Gastrocnemius medialis (tissue), 4 donors: Measurements from ENCODE around the gene PDE4D. TPM values are rescaled to one million over a fixed set of nuclear protein-coding genes. Genes with fewer than 3 reads are reported as not detected.

Experiments
- ATAC-seq, 2 donors: fragments of 150-250 bp; one replicate each; pipeline ENCODE4 v1.9.1; 2016
- DNase-seq, 2 donors: peaks; one replicate each; pipeline ENCODE4 v3.0.0-alpha.2; 2019
- H3K27ac ChIP-seq, 4 donors: fragments of 200-600 bp; sonication (generic); 1 replicate in 1 of 4; 2 replicates in 3 of 4; pipeline ENCODE4 v1.5.1; 2016 to 2018; ENCODE audit warnings: mild to moderate bottlenecking in 2 of 4, moderate library complexity in 1 of 4
- H3K27me3 ChIP-seq, 3 donors: fragments of 200-600 bp; sonication (generic) in 2 of 3; 1 replicate in 1 of 3; 2 replicates in 2 of 3; pipeline versions ENCODE4 v1.5.1 to v1.6.0; 2016 to 2019; ENCODE audit warnings: mild to moderate bottlenecking in 1 of 3, moderate library complexity in 1 of 3
- H3K36me3 ChIP-seq, 2 donors: fragments of 200-600 bp; sonication (generic) in 1 of 2; one replicate each; pipeline ENCODE4 v1.5.1; 2017 to 2018
- H3K4me1 ChIP-seq, 2 donors: fragments of 200-600 bp; sonication (generic) in 1 of 2; one replicate each; pipeline ENCODE4 v1.5.1; 2016 to 2017; ENCODE audit warnings: mild to moderate bottlenecking in 2 of 2
- H3K4me3 ChIP-seq, 4 donors: fragments of 200-600 bp; sonication (generic) in 3 of 4; 1 replicate in 1 of 4; 2 replicates in 3 of 4; pipeline ENCODE4 v1.5.1; 2016 to 2019; ENCODE audit warnings: mild to moderate bottlenecking in 2 of 4
- H3K9me3 ChIP-seq, 3 donors: fragments of 200-600 bp; sonication (generic) in 2 of 3; 1 replicate in 1 of 3; 2 replicates in 2 of 3; pipeline ENCODE4 v1.5.1; 2016 to 2019
- CTCF ChIP-seq, 5 experiments: fragments of 450-650 bp in 3 of 5; fragments of 200-600 bp in 2 of 5; sonication (generic) in 2 of 5; IDR thresholded peaks in 4 of 5; conservative IDR thresholded peaks in 1 of 5; 1 replicate in 4 of 5; 2 replicates in 1 of 5; pipeline ENCODE4 v1.5.1; 2016 to 2019; ENCODE audit warnings: antibody characterized with exemption in 5 of 5, mild to moderate bottlenecking in 3 of 5, moderate library complexity in 3 of 5
- POLR2A ChIP-seq, 2 donors: fragments of 450-650 bp; IDR thresholded peaks; one replicate each; pipeline ENCODE4 v1.6.1; 2017; ENCODE audit warnings: antibody characterized with exemption in 2 of 2, mild to moderate bottlenecking in 2 of 2, moderate library complexity in 2 of 2
- in situ Hi-C, 4 donors: fragments of 200-750 bp; cut with MboI; loops; one replicate each; pipeline versions ENCODE4 v1.15.0 to v1.8.0; 2017; ENCODE audit warnings: low sequenced_read_pairs in 4 of 4
- intact Hi-C: fragments of 100-400 bp; cut with DNase I; formaldehyde crosslinking; loops from one replicate; pipeline ENCODE4 v1.15.1; 2023; ENCODE audit warnings: low total_unique reads
- total RNA-seq, 4 donors: library from RNA; depleted of rRNA; stranded (reverse); fragments of >200 nt; gene quantifications; one replicate each; pipeline versions ENCODE4 v1.1.0 to v1.2.3, GENCODE V29; 2016

PDE4D gene
- total RNA-seq, 4 donors from 2014 or later, result 133 to 223 (median 185) TPM

- intact Hi-C loops, result loop anchor here (1.0 to 5.0 kb wide), 4 partner anchors 101 to 333 kb away; no protein-coding TSS in a partner anchor
- Histone ChIP-seq H3K36me3 (no peaks in the 10 kb centered on the region), H3K4me1 (peaks cover 6 to 20% of the 10 kb centered on the region in 2 donors), H3K4me3 (no peak overlapping the region), H3K27ac (peak overlapping the region; percentile 6 to 55 (median 38)), H3K9me3 (no peaks in the 10 kb centered on the region), H3K27me3 (no peaks in the 10 kb centered on the region)
- in situ Hi-C loops, result loop anchor here in 3 of 4 donors (5.0 to 25.0 kb wide), 4 partner anchors 281 to 504 kb away; no protein-coding TSS in a partner anchor
- ATAC-seq, result peak; percentile 31 to 43
- no peak for DNase-seq
- TF ChIP-seq POLR2A (IDR thresholded peaks at IDR 0.05), result no peak
- no peak for TF ChIP-seq CTCF (IDR thresholded peaks at IDR 0.05 in 4 of 5, conservative IDR thresholded peaks at IDR 0.05 in 1 of 5)
These were observed 502.5 kb downstream of the PDE4D start for GRCh38 chr5:59390989-59391388.

- H3K4me1 ChIP-seq, result peaks cover 6 to 20% of the 10 kb centered on the region in 2 donors
- H3K9me3 ChIP-seq, result no peaks in the 10 kb centered on the region
- DNase-seq (no peak), ATAC-seq (no peak)
- in situ Hi-C loops, result loop anchor here in 3 of 4 donors (5.0 to 25.0 kb wide), 4 partner anchors 282 to 503 kb away; no protein-coding TSS in a partner anchor
- H3K27me3 ChIP-seq, result no peaks in the 10 kb centered on the region
- no peak overlapping the region for H3K4me3 ChIP-seq
- peak overlapping the region in 2 of 4 donors; percentile 33 to 43 for H3K27ac ChIP-seq
- intact Hi-C loops, result loop anchor here (1.0 to 5.0 kb wide), 4 partner anchors 102 to 334 kb away; no protein-coding TSS in a partner anchor
- TF ChIP-seq POLR2A (IDR thresholded peaks at IDR 0.05) (no peak), CTCF (IDR thresholded peaks at IDR 0.05 in 4 of 5, conservative IDR thresholded peaks at IDR 0.05 in 1 of 5) (peak; percentile 51 to 74 (median 70))
- H3K36me3 ChIP-seq, result no peaks in the 10 kb centered on the region
These were observed 503.4 kb downstream of the PDE4D start for GRCh38 chr5:59390074-59390659.

- Histone ChIP-seq H3K4me1 (peaks cover 4 to 6% of the 10 kb centered on the region in 2 donors), H3K4me3 (no peak overlapping the region), H3K9me3 (no peaks in the 10 kb centered on the region), H3K27me3 (no peaks in the 10 kb centered on the region), H3K27ac (no peak overlapping the region), H3K36me3 (no peaks in the 10 kb centered on the region)
- intact Hi-C loops, result no loop called here
- DNase-seq (no peak), ATAC-seq (no peak)
- in situ Hi-C loops, result loop anchor here in 2 of 4 donors (5.0 to 25.0 kb wide), 3 partner anchors 275 to 500 kb away; no protein-coding TSS in a partner anchor
- TF ChIP-seq POLR2A (IDR thresholded peaks at IDR 0.05), result no peak
- no peak for TF ChIP-seq CTCF (IDR thresholded peaks at IDR 0.05 in 4 of 5, conservative IDR thresholded peaks at IDR 0.05 in 1 of 5)
These were observed 506.4 kb downstream of the PDE4D start for GRCh38 chr5:59387127-59387526.

- Histone ChIP-seq H3K27me3 (no peaks in the 10 kb centered on the region), H3K4me3 (no peak overlapping the region), H3K9me3 (no peaks in the 10 kb centered on the region), H3K36me3 (no peaks in the 10 kb centered on the region), H3K4me1 (peaks cover 4 to 6% of the 10 kb centered on the region in 2 donors), H3K27ac (no peak overlapping the region)
- DNase-seq (no peak), ATAC-seq (no peak)
- TF ChIP-seq CTCF (IDR thresholded peaks at IDR 0.05 in 4 of 5, conservative IDR thresholded peaks at IDR 0.05 in 1 of 5), result no peak
- no peak for TF ChIP-seq POLR2A (IDR thresholded peaks at IDR 0.05)
- intact Hi-C loops (no loop called here), in situ Hi-C loops (loop anchor here in 2 of 4 donors (5.0 to 25.0 kb wide), 3 partner anchors 277 to 498 kb away; no protein-coding TSS in a partner anchor)
These were observed 507.8 kb downstream of the PDE4D start for GRCh38 chr5:59385700-59386099.
